GM21515 (cell line): ENCODE measurements around the gene MYO5B.
A peak's percentile ranks its signal among the peaks of the same experiment; 100 is the strongest.

Experiments used
- ATAC-seq: cut with Tn5 transposase; IDR thresholded peaks from one replicate; pipeline ENCODE4 v1.9.1; 2021; ENCODE audit not compliant: unreplicated experiment

MYO5B gene

GRCh38 chr18:49973592-49973991, 221.4 kb downstream of the MYO5B start:
- no peak for ATAC-seq

GRCh38 chr18:49972535-49972934, 222.4 kb downstream of the MYO5B start:
- ATAC-seq, result no peak

DNA sequence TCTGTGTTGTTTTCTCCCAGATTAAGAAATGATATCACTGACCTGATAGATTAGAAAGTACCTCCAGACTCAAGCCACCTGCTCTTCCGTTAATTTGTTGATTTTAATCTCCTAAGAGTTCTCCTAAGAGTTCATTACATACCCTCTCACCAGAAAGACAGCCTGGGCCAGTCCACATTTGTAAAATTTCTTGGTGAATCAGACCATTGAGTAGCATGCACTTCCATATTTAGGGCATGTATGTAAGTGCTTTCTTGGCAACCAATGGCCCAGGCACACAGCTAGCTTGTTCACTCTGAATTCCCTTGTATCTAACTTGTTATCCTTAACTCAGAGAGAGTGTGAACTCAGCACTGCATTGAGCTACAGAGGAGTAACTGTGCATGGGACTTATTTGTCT, 223.5 kb downstream of the MYO5B start:
- ATAC-seq, result no peak

GRCh38 chr18:49970319-49970718, 224.6 kb downstream of the MYO5B start:
- ATAC-seq, result no peak

DNA sequence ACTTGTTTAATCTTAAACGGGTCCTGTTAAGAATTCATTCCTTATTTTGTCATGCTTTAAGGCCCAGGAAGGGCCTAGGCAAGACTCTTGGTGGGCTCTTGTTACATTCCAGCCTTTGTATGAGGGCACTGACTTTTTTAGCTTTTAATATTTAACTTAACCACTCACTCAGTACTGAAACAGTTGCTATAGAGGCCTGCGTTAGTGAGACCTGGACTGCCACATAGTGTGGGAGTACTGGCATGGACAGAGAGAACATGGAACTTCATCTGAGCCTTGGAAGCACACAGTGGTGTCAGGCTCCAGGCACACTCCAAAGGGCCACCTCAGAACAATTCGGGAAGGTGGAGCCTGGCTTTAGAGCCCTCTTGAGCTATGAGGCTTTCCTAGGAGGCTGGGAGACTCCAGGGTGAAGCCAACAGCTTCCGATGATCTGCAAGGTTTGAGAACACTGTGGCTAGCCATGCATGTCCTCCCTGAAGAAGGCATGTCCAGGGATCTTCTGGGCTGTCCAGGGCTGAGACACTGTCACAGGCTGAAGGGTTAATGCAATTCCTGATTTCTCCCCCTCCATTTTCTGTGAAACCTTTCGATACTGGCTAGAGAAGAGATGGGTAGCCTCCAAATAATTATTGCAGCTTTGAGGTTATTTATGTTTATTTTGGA, 226.2 kb downstream of the MYO5B start:
- ATAC-seq, result no peak

DNA sequence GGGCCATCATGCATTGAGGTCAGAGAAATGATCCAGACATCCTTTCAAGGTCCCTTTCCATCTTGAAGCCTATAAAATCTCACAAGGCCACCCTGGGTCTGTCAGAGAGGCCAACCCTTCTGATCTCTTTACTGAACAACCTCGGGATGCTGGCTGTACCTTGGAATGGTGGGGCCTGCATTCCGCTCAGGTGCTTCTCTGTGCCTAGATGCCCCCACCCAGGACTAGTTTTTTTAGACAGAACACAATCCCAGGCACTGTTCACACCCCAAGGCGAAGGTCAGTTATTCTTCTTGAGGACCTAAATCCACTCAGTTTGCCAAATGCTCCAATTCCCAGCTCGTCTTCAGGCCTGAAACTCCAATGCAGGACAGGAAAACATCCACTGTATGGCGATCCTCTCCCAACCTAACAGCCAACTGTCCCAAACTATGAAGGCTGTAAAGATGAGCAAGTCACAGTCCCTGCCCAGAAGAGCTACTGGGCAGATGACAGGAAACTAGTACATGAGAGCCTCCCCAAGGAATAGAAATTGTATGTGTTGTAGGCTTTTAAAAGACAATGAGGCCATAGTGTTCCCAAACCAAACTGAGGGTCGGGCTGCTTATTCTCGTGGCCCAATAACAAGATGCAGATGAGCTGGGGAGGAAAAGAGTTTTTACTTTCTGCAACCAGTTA, 227.2 kb downstream of the MYO5B start:
- ATAC-seq, result no peak

- peak; percentile 53 for ATAC-seq
Measured at GRCh38 chr18:49967171-49967570, 227.8 kb downstream of the MYO5B start.

GRCh38 chr18:49966090-49966489, 228.9 kb downstream of the MYO5B start:
- ATAC-seq, result no peak

- no peak for ATAC-seq
Measured at GRCh38 chr18:49963217-49963616, 231.7 kb downstream of the MYO5B start.

- ATAC-seq, result no peak
Measured at GRCh38 chr18:49961271-49961670, 233.7 kb downstream of the MYO5B start.

- ATAC-seq, result no peak
Measured at GRCh38 chr18:49960376-49960775, 234.6 kb downstream of the MYO5B start.

DNA sequence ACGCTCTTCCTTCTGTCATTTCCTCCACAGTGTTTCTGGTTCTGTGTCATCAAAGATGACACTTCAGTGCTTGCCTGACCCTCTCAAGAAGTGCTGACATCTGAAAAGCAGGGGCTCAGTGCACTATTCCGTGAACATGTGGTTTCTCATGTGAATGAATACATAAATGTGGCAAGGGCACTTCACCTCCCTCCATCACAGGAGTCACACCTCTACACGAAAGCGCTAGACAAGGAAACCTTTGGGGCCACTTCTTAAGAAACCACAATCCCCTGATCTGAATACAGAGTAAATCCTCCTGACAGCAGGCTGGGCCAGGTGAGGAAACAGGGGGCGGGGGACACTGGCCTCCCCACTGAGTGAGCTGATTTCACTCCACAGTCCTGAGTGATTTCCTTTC, 235.8 kb downstream of the MYO5B start:
- ATAC-seq, result no peak

GRCh38 chr18:49955263-49955662, 239.7 kb downstream of the MYO5B start:
- no peak for ATAC-seq

DNA sequence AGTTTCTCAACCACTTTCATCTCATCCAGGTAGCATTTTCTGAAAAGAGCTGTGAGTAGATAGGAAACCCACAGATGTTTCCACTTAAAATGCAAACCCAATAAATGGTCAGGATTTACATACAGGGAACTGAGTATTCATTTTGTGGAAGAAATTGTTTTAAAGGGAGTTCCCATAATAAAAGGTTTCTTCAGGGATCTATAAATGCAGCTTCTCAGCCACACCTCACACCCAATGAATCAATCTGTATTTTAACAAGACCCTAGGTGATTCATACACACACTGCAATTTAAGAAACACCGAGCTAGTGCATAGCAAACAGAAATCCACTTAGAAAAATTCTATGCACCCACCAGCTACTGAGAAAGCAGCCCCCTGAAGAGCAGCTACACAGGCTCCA, 241.6 kb downstream of the MYO5B start:
- no peak for ATAC-seq

- ATAC-seq, result no peak
Measured at GRCh38 chr18:49949951-49950395, 245.0 kb downstream of the MYO5B start.

GRCh38 chr18:49948975-49949374, 246.0 kb downstream of the MYO5B start:
- ATAC-seq, result no peak

- no peak for ATAC-seq
Measured at GRCh38 chr18:49944663-49945062, 250.3 kb downstream of the MYO5B start.

GRCh38 chr18:49936821-49937220, 258.1 kb downstream of the MYO5B start:
- ATAC-seq, result no peak

- ATAC-seq, result no peak
Measured at GRCh38 chr18:49935215-49935614, 259.7 kb downstream of the MYO5B start.

DNA sequence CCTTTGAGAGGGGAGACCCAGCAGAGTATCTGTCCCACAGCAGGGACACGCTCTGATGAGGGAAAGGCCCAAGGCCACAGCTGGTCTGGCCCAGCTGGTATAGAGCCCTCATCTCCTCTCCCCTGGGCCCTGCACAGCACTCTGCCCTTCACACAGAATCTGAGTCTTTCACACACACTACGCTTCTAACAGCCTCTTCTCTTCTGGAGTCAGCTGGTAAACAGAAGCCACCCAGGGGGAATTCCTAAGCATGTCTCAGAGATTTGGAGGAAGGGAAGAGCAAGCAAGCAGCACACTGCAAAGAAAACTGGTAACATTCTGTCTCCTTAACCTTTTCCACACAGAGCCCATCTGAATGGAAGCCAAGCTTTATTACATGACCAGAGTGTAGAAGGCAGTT, 260.5 kb downstream of the MYO5B start:
- ATAC-seq, result no peak

DNA sequence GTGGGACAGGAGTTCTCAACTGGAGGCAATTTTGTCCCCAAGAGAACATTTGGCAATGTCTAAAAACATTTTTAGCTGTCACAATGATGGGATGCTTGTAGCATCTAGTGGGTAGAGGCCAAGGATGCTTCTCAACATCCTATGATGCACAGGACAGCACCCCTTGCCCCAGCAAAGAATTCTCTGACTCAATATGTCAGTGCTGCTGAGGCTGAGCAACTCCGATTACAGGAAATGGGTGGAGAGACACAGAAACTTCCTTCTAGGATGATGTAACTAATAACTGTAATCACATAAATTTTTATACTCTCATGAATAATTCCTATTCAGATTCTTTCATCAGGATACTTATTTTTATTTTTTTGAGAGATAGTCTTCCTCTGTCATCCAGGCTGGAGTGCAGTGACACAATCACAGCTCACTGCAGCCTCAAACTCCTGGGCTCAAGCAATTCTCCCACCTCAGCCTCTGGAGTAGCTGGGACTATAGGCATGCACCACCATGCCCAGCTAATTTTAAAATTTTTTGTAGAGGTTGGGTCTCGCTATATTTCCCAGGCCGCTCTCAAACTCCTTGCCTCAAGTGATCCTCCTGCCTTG, 261.3 kb downstream of the MYO5B start:
- no peak for ATAC-seq

GRCh38 chr18:49931760-49932159, 263.2 kb downstream of the MYO5B start:
- no peak for ATAC-seq
